HepG2 (cell line): ENCODE data around the gene ZNF213. TPM values are rescaled to one million over a fixed set of nuclear protein-coding genes. Genes with fewer than 3 reads are reported as not detected.

Experiments
- FIP1L1 ChIP-seq: fragments of 200-400 bp; formaldehyde crosslinking; IDR thresholded peaks from 2 replicates; pipeline ENCODE4 v1.6.1; 2018; ENCODE audit warnings: low read depth, mild to moderate bottlenecking, low read length, moderate library complexity, borderline replicate concordance; ENCODE audit not compliant: insufficient read depth
- GATAD1 ChIP-seq: IDR thresholded peaks from 2 replicates; pipeline ENCODE4 v1.6.1; 2016; ENCODE audit warnings: missing genetic modification reagents, missing compliant biosample characterization
- HNRNPH1 ChIP-seq: fragments of 200-400 bp; formaldehyde crosslinking; optimal IDR thresholded peaks from 2 replicates; pipeline ENCODE3; 2017; ENCODE audit warnings: mild to moderate bottlenecking, low read depth, low read length
- KDM1A ChIP-seq: IDR thresholded peaks from 2 replicates; pipeline ENCODE4 v1.6.1; 2016; ENCODE audit warnings: missing compliant biosample characterization
- KDM5A ChIP-seq: fragments of 200-600 bp; sonication (generic); IDR thresholded peaks from 2 replicates; pipeline ENCODE4 v1.7.0; 2018; ENCODE audit warnings: antibody characterized with exemption, mild to moderate bottlenecking, low read length, borderline replicate concordance
- LCORL ChIP-seq, 2 experiments: fragments of 450-650 bp in 1 of 2; sonication (generic) in 1 of 2; formaldehyde crosslinking in 1 of 2; IDR thresholded peaks; 2 replicates each; pipeline versions ENCODE4 v1.5.0 to v1.6.1; 2017 to 2020; ENCODE audit warnings: antibody characterized with exemption in 1 of 2, missing genetic modification reagents in 1 of 2
- NCOR1 ChIP-seq: fragments of 200-600 bp; sonication (generic); IDR thresholded peaks from 2 replicates; pipeline ENCODE4 v1.7.0; 2017; ENCODE audit warnings: antibody characterized with exemption, low read length, borderline replicate concordance
- NRL ChIP-seq: sonication (generic); formaldehyde crosslinking; IDR thresholded peaks from 2 replicates; pipeline ENCODE4 v1.5.0; 2020; ENCODE audit warnings: missing genetic modification reagents, mild to moderate bottlenecking, moderate library complexity, borderline replicate concordance
- PCBP1 ChIP-seq: fragments of 200-400 bp; formaldehyde crosslinking; IDR thresholded peaks from 2 replicates; pipeline ENCODE4 v1.6.1; 2017; ENCODE audit warnings: mild to moderate bottlenecking, low read depth, low read length, borderline replicate concordance
- PHF21A ChIP-seq: sonication (generic); formaldehyde crosslinking; IDR thresholded peaks from 2 replicates; pipeline ENCODE4 v1.5.0; 2020; ENCODE audit warnings: mild to moderate bottlenecking, missing genetic modification reagents
- POGZ ChIP-seq: sonication (generic); formaldehyde crosslinking; IDR thresholded peaks from 2 replicates; pipeline ENCODE4 v1.4.0; 2020; ENCODE audit warnings: mild to moderate bottlenecking, missing genetic modification reagents
- RAD21 ChIP-seq: fragments of 450-650 bp; formaldehyde crosslinking; IDR thresholded peaks from 2 replicates; pipeline ENCODE4 v1.5.0; 2020; ENCODE audit warnings: mild to moderate bottlenecking
- SMARCE1 ChIP-seq: fragments of 450-650 bp; IDR thresholded peaks from 2 replicates; pipeline ENCODE4 v1.6.1; 2017; ENCODE audit warnings: borderline replicate concordance
- TEAD3 ChIP-seq: optimal IDR thresholded peaks from 2 replicates; pipeline ENCODE3; 2016; ENCODE audit warnings: borderline replicate concordance
- ZBTB1 ChIP-seq: sonication (generic); formaldehyde crosslinking; IDR thresholded peaks from 2 replicates; pipeline ENCODE4 v1.4.0; 2020; ENCODE audit warnings: missing genetic modification reagents, borderline replicate concordance
- ZNF207 ChIP-seq: fragments of 450-650 bp; IDR thresholded peaks from 2 replicates; pipeline ENCODE4 v1.6.1; 2016; ENCODE audit warnings: antibody characterized with exemption, borderline replicate concordance
- ZNF260 ChIP-seq: sonication (generic); formaldehyde crosslinking; IDR thresholded peaks from 2 replicates; pipeline ENCODE4 v1.4.0; 2020; ENCODE audit warnings: missing genetic modification reagents, low read depth, mild to moderate bottlenecking, borderline replicate concordance
- ZNF264 ChIP-seq: sonication (generic); formaldehyde crosslinking; IDR thresholded peaks from 2 replicates; pipeline ENCODE4 v1.4.0; 2020; ENCODE audit warnings: missing genetic modification reagents
- ZNF292 ChIP-seq: sonication (generic); formaldehyde crosslinking; IDR thresholded peaks from 2 replicates; pipeline ENCODE4 v1.8.1; 2022; ENCODE audit warnings: mild to moderate bottlenecking, low read depth, missing genetic modification reagents, borderline replicate concordance
- ZNF367 ChIP-seq: sonication (generic); formaldehyde crosslinking; IDR thresholded peaks from 2 replicates; pipeline ENCODE4 v1.4.0; 2020; ENCODE audit warnings: missing genetic modification reagents, borderline replicate concordance
- ZNF619 ChIP-seq: sonication (generic); formaldehyde crosslinking; IDR thresholded peaks from 2 replicates; pipeline ENCODE4 v1.4.0; 2020; ENCODE audit warnings: mild to moderate bottlenecking, missing genetic modification reagents
- ZNF652 ChIP-seq: IDR thresholded peaks from 2 replicates; pipeline ENCODE4 v1.6.1; 2016; ENCODE audit warnings: low read depth, borderline replicate concordance
- ZNF839 ChIP-seq: sonication (generic); formaldehyde crosslinking; IDR thresholded peaks from 2 replicates; pipeline ENCODE4 v1.4.0; 2020; ENCODE audit warnings: missing genetic modification reagents, mild to moderate bottlenecking, borderline replicate concordance
- polyA plus RNA-seq, 8 experiments: library from polyadenylated mRNA; depleted of rRNA in 3 of 8; stranded (reverse) in 7 of 8; unstranded in 1 of 8; fragments of >200 nt; fragmentation: Illumina TruSeq in 4 of 8; extraction: Trizol in 4 of 8; gene quantifications; 2 replicates each; pipeline versions ENCODE4 v1.2.1 to v1.2.3, GENCODE V29; 2011 to 2016; ENCODE audit warnings: low read depth in 4 of 8, missing spikeins in 1 of 8, mixed read lengths in 1 of 8; ENCODE audit not compliant: insufficient read depth in 1 of 8
- total RNA-seq, 5 experiments: library from RNA; depleted of rRNA; stranded (reverse); fragments of >200 nt; fragmentation: Illumina TruSeq; extraction: Trizol; gene quantifications; 2 replicates each; pipeline ENCODE4 v1.2.3, GENCODE V29; 2016; ENCODE audit warnings: low read depth in 1 of 5
- TF ChIP-seq, protein P1 (sequence below): sonication (generic); formaldehyde crosslinking; IDR thresholded peaks from 2 replicates; pipeline ENCODE4 v1.5.0; 2020; ENCODE audit warnings: missing genetic modification reagents, mild to moderate bottlenecking, borderline replicate concordance
- TF ChIP-seq, protein P2 (sequence below): sonication (generic); formaldehyde crosslinking; IDR thresholded peaks from 2 replicates; pipeline ENCODE4 v1.4.0; 2020; ENCODE audit warnings: low read depth, missing genetic modification reagents
- TF ChIP-seq, protein P3 (sequence below): sonication (generic); formaldehyde crosslinking; IDR thresholded peaks from 2 replicates; pipeline ENCODE4 v1.4.0; 2020; ENCODE audit warnings: missing genetic modification reagents

Gene ZNF213
- total and polyA plus RNA-seq, 2 of the 13 experiments (the other 11 are each of a cell fraction or from before 2014, with no cell fraction given), result 0.59 to 0.97 TPM

DNA sequence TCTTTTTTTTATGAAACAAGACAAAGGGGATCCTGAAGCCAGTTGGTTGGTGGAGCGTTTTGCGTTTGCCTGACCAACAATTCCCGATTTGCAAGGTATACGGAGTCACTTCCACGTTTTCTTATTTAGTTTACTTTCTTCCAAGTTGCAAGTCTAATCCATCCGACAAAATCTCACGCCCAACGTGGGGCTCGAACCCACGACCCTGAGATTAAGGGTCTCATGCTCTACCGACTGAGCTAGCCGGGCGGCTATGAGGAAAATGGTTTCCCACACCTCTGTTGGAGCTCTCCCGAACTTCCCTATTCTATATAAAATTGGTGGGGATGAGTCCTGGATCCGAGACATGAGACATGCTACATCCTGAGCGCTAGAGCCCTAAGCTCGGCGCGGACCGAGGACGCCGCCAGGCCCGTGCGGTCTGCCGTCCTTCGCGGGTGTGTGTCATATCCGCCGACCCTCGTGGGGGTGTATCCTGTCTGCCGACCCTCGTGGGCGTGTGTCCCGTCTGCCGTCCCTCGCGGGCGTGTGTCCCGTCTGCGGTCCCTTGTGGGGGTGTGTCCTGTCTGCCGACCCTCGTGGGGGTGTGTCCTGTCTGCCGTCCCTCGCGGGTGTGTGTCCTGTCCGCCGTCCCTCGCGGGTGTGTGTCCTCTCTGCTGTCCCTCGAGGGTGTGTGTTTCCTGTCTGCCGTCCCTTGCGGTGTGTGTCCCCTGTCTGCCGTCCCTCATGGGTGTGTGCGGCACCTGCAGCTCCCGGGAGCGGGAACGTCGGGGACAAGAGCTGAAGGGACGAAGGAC lies 22.6 kb downstream of the ZNF213 start (continued):
- TF ChIP-seq ZNF260 (CRISPR knock-in tag) (no peak), ZNF292 (CRISPR knock-in tag) (no peak), ZNF619 (CRISPR knock-in tag) (no peak), HNRNPH1 (no peak), TEAD3 (CRISPR knock-in tag) (no peak), KDM5A (no peak), SMARCE1 (no peak), RAD21 (CRISPR knock-in tag) (no peak), NRL (peak; percentile 57), ZNF264 (CRISPR knock-in tag) (no peak), POGZ (CRISPR knock-in tag) (no peak; the same call in 1 of the 2 replicates), ZNF652 (no peak), LCORL (IDR thresholded peaks at IDR 0.05) (no peak), LCORL (CRISPR knock-in tag; IDR thresholded peaks at IDR 0.05) (peak; percentile 45; the same call in 1 of the 2 replicates), ZNF207 (no peak), PHF21A (CRISPR knock-in tag) (peak; percentile 50; the same call in 1 of the 2 replicates), ZNF367 (CRISPR knock-in tag) (no peak), FIP1L1 (no peak), GATAD1 (CRISPR knock-in tag) (no peak), PCBP1 (no peak), NCOR1 (peak; percentile 21; the same call in 1 of the 2 replicates), ZNF839 (no peak), ZBTB1 (CRISPR knock-in tag) (no peak), KDM1A (CRISPR knock-in tag) (no peak; the same call in 1 of the 2 replicates)
- TF ChIP-seq, protein P1, sequence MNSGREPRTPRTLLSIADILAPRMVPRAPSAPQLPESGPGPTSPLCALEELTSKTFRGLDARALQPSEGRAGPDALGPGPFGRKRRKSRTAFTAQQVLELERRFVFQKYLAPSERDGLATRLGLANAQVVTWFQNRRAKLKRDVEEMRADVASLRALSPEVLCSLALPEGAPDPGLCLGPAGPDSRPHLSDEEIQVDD, result no peak
- TF ChIP-seq, protein P2, sequence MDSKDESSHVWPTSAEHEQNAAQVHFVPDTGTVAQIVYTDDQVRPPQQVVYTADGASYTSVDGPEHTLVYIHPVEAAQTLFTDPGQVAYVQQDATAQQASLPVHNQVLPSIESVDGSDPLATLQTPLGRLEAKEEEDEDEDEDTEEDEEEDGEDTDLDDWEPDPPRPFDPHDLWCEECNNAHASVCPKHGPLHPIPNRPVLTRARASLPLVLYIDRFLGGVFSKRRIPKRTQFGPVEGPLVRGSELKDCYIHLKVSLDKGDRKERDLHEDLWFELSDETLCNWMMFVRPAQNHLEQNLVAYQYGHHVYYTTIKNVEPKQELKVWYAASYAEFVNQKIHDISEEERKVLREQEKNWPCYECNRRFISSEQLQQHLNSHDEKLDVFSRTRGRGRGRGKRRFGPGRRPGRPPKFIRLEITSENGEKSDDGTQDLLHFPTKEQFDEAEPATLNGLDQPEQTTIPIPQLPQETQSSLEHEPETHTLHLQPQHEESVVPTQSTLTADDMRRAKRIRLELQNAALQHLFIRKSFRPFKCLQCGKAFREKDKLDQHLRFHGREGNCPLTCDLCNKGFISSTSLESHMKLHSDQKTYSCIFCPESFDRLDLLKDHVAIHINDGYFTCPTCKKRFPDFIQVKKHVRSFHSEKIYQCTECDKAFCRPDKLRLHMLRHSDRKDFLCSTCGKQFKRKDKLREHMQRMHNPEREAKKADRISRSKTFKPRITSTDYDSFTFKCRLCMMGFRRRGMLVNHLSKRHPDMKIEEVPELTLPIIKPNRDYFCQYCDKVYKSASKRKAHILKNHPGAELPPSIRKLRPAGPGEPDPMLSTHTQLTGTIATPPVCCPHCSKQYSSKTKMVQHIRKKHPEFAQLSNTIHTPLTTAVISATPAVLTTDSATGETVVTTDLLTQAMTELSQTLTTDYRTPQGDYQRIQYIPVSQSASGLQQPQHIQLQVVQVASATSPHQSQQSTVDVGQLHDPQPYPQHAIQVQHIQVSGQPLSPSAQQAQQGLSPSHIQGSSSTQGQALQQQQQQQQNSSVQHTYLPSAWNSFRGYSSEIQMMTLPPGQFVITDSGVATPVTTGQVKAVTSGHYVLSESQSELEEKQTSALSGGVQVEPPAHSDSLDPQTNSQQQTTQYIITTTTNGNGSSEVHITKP (CRISPR knock-in tag), result no peak
- TF ChIP-seq, protein P3, sequence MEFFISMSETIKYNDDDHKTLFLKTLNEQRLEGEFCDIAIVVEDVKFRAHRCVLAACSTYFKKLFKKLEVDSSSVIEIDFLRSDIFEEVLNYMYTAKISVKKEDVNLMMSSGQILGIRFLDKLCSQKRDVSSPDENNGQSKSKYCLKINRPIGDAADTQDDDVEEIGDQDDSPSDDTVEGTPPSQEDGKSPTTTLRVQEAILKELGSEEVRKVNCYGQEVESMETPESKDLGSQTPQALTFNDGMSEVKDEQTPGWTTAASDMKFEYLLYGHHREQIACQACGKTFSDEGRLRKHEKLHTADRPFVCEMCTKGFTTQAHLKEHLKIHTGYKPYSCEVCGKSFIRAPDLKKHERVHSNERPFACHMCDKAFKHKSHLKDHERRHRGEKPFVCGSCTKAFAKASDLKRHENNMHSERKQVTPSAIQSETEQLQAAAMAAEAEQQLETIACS, result no peak
